Trophoblast cell (in vitro differentiated cells and primary cell): ENCODE results near the gene EVI2B.

Source experiments
- DNase-seq, 2 donors: peaks; one replicate each; pipeline ENCODE4 v3.0.0-alpha.2; 2016
- H2AFZ ChIP-seq: 2 replicates; pipeline ENCODE4 v1.6.1; 2013; ENCODE audit warnings: low read length, moderate library complexity, mild to moderate bottlenecking; ENCODE audit not compliant: insufficient read depth, poor library complexity
- H2AK5ac ChIP-seq: 2 replicates; pipeline ENCODE4 v1.6.1; 2013; ENCODE audit warnings: mild to moderate bottlenecking, low read length
- H2BK120ac ChIP-seq: 2 replicates; pipeline ENCODE4 v1.6.1; 2013; ENCODE audit warnings: low read length, mild to moderate bottlenecking, moderate library complexity; ENCODE audit not compliant: insufficient read depth, poor library complexity
- H2BK12ac ChIP-seq: 2 replicates; pipeline ENCODE4 v1.6.1; 2013; ENCODE audit warnings: mild to moderate bottlenecking, low read length, moderate library complexity
- H2BK5ac ChIP-seq: 2 replicates; pipeline ENCODE4 v1.6.1; 2013; ENCODE audit warnings: low read length, low read depth, moderate library complexity, mild to moderate bottlenecking; ENCODE audit not compliant: poor library complexity
- H3K14ac ChIP-seq: 2 replicates; pipeline ENCODE4 v1.6.1; 2013; ENCODE audit warnings: mild to moderate bottlenecking, low read length
- H3K18ac ChIP-seq: 2 replicates; pipeline ENCODE4 v1.6.1; 2013; ENCODE audit warnings: mild to moderate bottlenecking, low read length
- H3K23ac ChIP-seq: 2 replicates; pipeline ENCODE4 v1.6.1; 2013; ENCODE audit warnings: low read length
- H3K27ac ChIP-seq: 2 replicates; pipeline ENCODE4 v1.5.1; 2013; ENCODE audit warnings: low read depth, mild to moderate bottlenecking, inconsistent platforms, low read length, moderate library complexity
- H3K27me3 ChIP-seq: 2 replicates; pipeline ENCODE4 v1.6.1; 2013; ENCODE audit warnings: inconsistent platforms, mild to moderate bottlenecking, low read length, moderate library complexity; ENCODE audit not compliant: insufficient read depth
- H3K36me3 ChIP-seq, 2 experiments: 1 replicate in 1 of 2; 2 replicates in 1 of 2; pipeline ENCODE4 v1.6.1; 2013; ENCODE audit warnings: low read length in 2 of 2, mild to moderate bottlenecking in 2 of 2, moderate library complexity in 1 of 2; ENCODE audit not compliant: insufficient read depth in 2 of 2, control insufficient read depth in 1 of 2
- H3K4ac ChIP-seq: 2 replicates; pipeline ENCODE4 v1.6.1; 2013; ENCODE audit warnings: low read depth, mild to moderate bottlenecking, low read length, moderate library complexity
- H3K4me1 ChIP-seq, 2 experiments: 1 replicate in 1 of 2; 2 replicates in 1 of 2; pipeline ENCODE4 v1.6.1; 2013; ENCODE audit warnings: low read length in 2 of 2, mild to moderate bottlenecking in 2 of 2, moderate library complexity in 1 of 2; ENCODE audit not compliant: insufficient read depth in 2 of 2, control insufficient read depth in 1 of 2
- H3K4me2 ChIP-seq: 2 replicates; pipeline ENCODE4 v1.6.1; 2013; ENCODE audit warnings: inconsistent platforms, mild to moderate bottlenecking, low read length, moderate library complexity
- H3K4me3 ChIP-seq: 2 replicates; pipeline ENCODE4 v1.5.1; 2013; ENCODE audit warnings: mild to moderate bottlenecking, low read depth, low read length, inconsistent platforms
- H3K79me1 ChIP-seq: one replicate; pipeline ENCODE4 v1.6.1; 2013; ENCODE audit warnings: low read length
- H3K79me2 ChIP-seq: 2 replicates; pipeline ENCODE4 v1.6.1; 2013; ENCODE audit warnings: low read length, mild to moderate bottlenecking; ENCODE audit not compliant: control insufficient read depth, insufficient read depth, poor library complexity
- H3K9ac ChIP-seq: 2 replicates; pipeline ENCODE4 v1.6.1; 2013; ENCODE audit warnings: mild to moderate bottlenecking, low read length
- H3K9me3 ChIP-seq: 2 replicates; pipeline ENCODE4 v1.6.1; 2013; ENCODE audit warnings: low read depth, mild to moderate bottlenecking, control low read depth, inconsistent platforms, low read length; ENCODE audit not compliant: insufficient read depth
- H4K12ac ChIP-seq: 2 replicates; pipeline ENCODE4 v1.6.1; 2013; ENCODE audit warnings: low read depth, mild to moderate bottlenecking, low read length, moderate library complexity
- H4K8ac ChIP-seq: 2 replicates; pipeline ENCODE4 v1.6.1; 2013; ENCODE audit warnings: low read depth, mild to moderate bottlenecking, low read length, moderate library complexity
- H4K91ac ChIP-seq: one replicate; pipeline ENCODE4 v1.6.1; 2013; ENCODE audit warnings: low read depth, mild to moderate bottlenecking, low read length, moderate library complexity
- WGBS: extraction: QIAGEN DNeasy Blood & Tissue Kit; methylation state at CpG from one replicate; pipeline ENCODE4 v1.1.7; 2013; ENCODE audit warnings: missing lambda C conversion rate; ENCODE audit not compliant: insufficient read length, insufficient coverage; ENCODE audit errors: extremely low coverage; 5-methylcytosine and 5-hydroxymethylcytosine counted together

Gene EVI2B

GRCh38 chr17:31328160-31328535, 14.3 kb upstream of the EVI2B start:
- H2AK5ac ChIP-seq, result no peak overlapping the region
- H2AFZ ChIP-seq, result no peak overlapping the region
- no peak overlapping the region for H4K91ac ChIP-seq
- H3K4me1 ChIP-seq, result peaks cover 0 to 5% of the 10 kb centered on the region in 2 experiments
- H3K79me1 ChIP-seq, result no peaks in the 10 kb centered on the region
- no peak overlapping the region for H2BK5ac ChIP-seq
- no peak overlapping the region for H3K4me2 ChIP-seq
- no peaks in the 10 kb centered on the region for H3K9me3 ChIP-seq
- H3K36me3 ChIP-seq, result peaks cover 5 to 11% of the 10 kb centered on the region in 2 experiments
- H3K14ac ChIP-seq, result no peak overlapping the region
- no peak overlapping the region for H3K27ac ChIP-seq
- H3K4ac ChIP-seq, result no peak overlapping the region
- H4K12ac ChIP-seq, result no peak overlapping the region
- no peak overlapping the region for H3K18ac ChIP-seq
- H3K9ac ChIP-seq, result no peak overlapping the region
- H4K8ac ChIP-seq, result no peak overlapping the region
- H2BK120ac ChIP-seq, result no peak overlapping the region
- no peak overlapping the region for H3K4me3 ChIP-seq
- H3K27me3 ChIP-seq, result no peaks in the 10 kb centered on the region
- no peaks in the 10 kb centered on the region for H3K79me2 ChIP-seq
- no peak overlapping the region for H3K23ac ChIP-seq
- DNase-seq, result no peak
- no peak overlapping the region for H2BK12ac ChIP-seq

- Histone ChIP-seq H3K27me3 (no peaks in the 10 kb centered on the region), H2AFZ (no peak overlapping the region), H4K8ac (no peak overlapping the region), H3K79me2 (no peaks in the 10 kb centered on the region), H4K12ac (no peak overlapping the region), H3K4me2 (no peak overlapping the region), H2BK5ac (no peak overlapping the region), H4K91ac (no peak overlapping the region), H3K23ac (no peak overlapping the region), H3K4me3 (no peak overlapping the region), H2BK120ac (no peak overlapping the region), H3K4me1 (peaks cover 0 to 5% of the 10 kb centered on the region in 2 experiments), H3K36me3 (peaks cover 5 to 11% of the 10 kb centered on the region in 2 experiments), H2BK12ac (no peak overlapping the region), H3K4ac (no peak overlapping the region), H3K18ac (no peak overlapping the region), H2AK5ac (no peak overlapping the region), H3K27ac (no peak overlapping the region), H3K14ac (no peak overlapping the region), H3K79me1 (no peaks in the 10 kb centered on the region), H3K9ac (no peak overlapping the region), H3K9me3 (no peaks in the 10 kb centered on the region)
- no peak for DNase-seq
- no CpG with 5 or more reads among the region's 12 CpGs for WGBS
These were observed 13.8 kb upstream of the EVI2B start for GRCh38 chr17:31327534-31328159.

DNA sequence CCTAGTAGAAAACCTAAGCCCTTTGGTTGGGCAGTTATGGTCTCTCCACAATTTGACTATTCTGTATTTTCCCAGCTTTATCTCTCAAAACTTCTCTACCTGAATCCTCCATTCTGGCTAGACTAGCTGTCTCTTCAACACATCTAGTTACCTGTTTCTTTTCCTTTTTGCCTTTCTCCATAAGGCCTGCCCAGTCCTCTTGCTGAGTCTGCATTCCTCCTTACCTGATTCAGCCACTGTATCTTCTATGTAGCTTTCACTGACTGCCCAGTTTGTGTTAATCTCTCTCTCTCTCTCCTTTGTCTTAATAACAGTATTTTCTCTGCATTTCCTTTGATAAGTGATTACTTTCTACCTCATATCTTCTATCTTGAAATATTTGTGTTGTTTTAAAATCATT, 9.7 kb upstream of the EVI2B start:
- Histone ChIP-seq H3K27ac (no peak overlapping the region), H3K4me1 (peaks cover 0 to 4% of the 10 kb centered on the region in 2 experiments), H2BK5ac (no peak overlapping the region), H3K14ac (no peak overlapping the region), H3K4me2 (no peak overlapping the region), H3K27me3 (no peaks in the 10 kb centered on the region), H3K18ac (no peak overlapping the region), H3K4me3 (no peak overlapping the region), H3K9me3 (no peaks in the 10 kb centered on the region), H3K4ac (no peak overlapping the region), H2AK5ac (no peak overlapping the region), H3K79me1 (no peaks in the 10 kb centered on the region), H2BK12ac (no peak overlapping the region), H3K23ac (no peak overlapping the region), H3K9ac (no peak overlapping the region), H4K91ac (no peak overlapping the region), H4K8ac (no peak overlapping the region), H3K79me2 (no peaks in the 10 kb centered on the region), H2BK120ac (no peak overlapping the region), H4K12ac (no peak overlapping the region), H2AFZ (no peak overlapping the region), H3K36me3 (peaks cover 5 to 10% of the 10 kb centered on the region in 2 experiments)
- DNase-seq, result no peak

- H3K27ac ChIP-seq, result no peak overlapping the region
- WGBS, result no CpG with 5 or more reads among the region's 4 CpGs
- H2AK5ac ChIP-seq, result no peak overlapping the region
- no peak overlapping the region for H4K12ac ChIP-seq
- H4K8ac ChIP-seq, result no peak overlapping the region
- H3K36me3 ChIP-seq, result peaks cover 4 to 6% of the 10 kb centered on the region in 2 experiments
- H3K9ac ChIP-seq, result no peak overlapping the region
- no peak overlapping the region for H2BK12ac ChIP-seq
- no peak overlapping the region for H2AFZ ChIP-seq
- no peak overlapping the region for H3K23ac ChIP-seq
- H3K4me2 ChIP-seq, result no peak overlapping the region
- no peak overlapping the region for H2BK5ac ChIP-seq
- no peak overlapping the region for H3K18ac ChIP-seq
- H2BK120ac ChIP-seq, result no peak overlapping the region
- H3K27me3 ChIP-seq, result no peaks in the 10 kb centered on the region
- no peaks in the 10 kb centered on the region for H3K79me1 ChIP-seq
- no peak overlapping the region for H3K4me3 ChIP-seq
- no peak for DNase-seq
- H3K9me3 ChIP-seq, result no peaks in the 10 kb centered on the region
- no peaks in the 10 kb centered on the region for H3K4me1 ChIP-seq
- no peak overlapping the region for H3K4ac ChIP-seq
- H4K91ac ChIP-seq, result no peak overlapping the region
- no peak overlapping the region for H3K14ac ChIP-seq
- H3K79me2 ChIP-seq, result no peaks in the 10 kb centered on the region
These were observed 8.1 kb upstream of the EVI2B start for GRCh38 chr17:31321966-31322365.
